Measurements from ENCODE around the gene IGFL1.
"Not testable (repeated sequence)": the region's sequence is repeated elsewhere in the genome, so short reads cannot be mapped to it uniquely, and the experiment has no call there.

Gene IGFL1

GRCh38 chr19:46270521-46271256, 41.1 kb downstream of the IGFL1 start:
- Histone ChIP-seq H3K27ac (peak overlapping the region; percentile 88), H3K36me3 (replicated peaks) (no peaks in the 10 kb centered on the region), H3K4me3 (ENCODE audit: low read depth, low read length) (no peak overlapping the region), H3K27me3 (replicated peaks) (peaks cover 7% of the 10 kb centered on the region)
- DNase-seq, result no peak
- no peak for TF ChIP-seq CTCF (IDR thresholded peaks at IDR 0.05; ENCODE audit: low read depth, low read length, missing control alignments)
- in situ Hi-C loops (cut with HindIII; ENCODE audit: low pct_ligation_motif_present, low sequenced_read_pairs), result no loop called here

GRCh38 chr19:46271481-46272197, 42.1 kb downstream of the IGFL1 start:
- Histone ChIP-seq H3K36me3 (replicated peaks) (no peaks in the 10 kb centered on the region), H3K27ac (peak overlapping the region; percentile 88), H3K27me3 (replicated peaks) (peaks cover 5% of the 10 kb centered on the region), H3K4me3 (ENCODE audit: low read depth, low read length) (no peak overlapping the region)
- peak; percentile 91 for DNase-seq
- in situ Hi-C loops (cut with HindIII; ENCODE audit: low pct_ligation_motif_present, low sequenced_read_pairs), result no loop called here
- TF ChIP-seq CTCF (IDR thresholded peaks at IDR 0.05; ENCODE audit: low read depth, low read length, missing control alignments), result no peak

- H3K36me3 ChIP-seq (replicated peaks); in situ Hi-C loops (cut with HindIII; ENCODE audit: low pct_ligation_motif_present, low sequenced_read_pairs); H3K4me3 ChIP-seq (ENCODE audit: low read depth, low read length); DNase-seq; H3K27me3 ChIP-seq (replicated peaks); H3K27ac ChIP-seq: not testable (repeated sequence)
Measured at GRCh38 chr19:46273931-46274330, 44.4 kb downstream of the IGFL1 start.

- DNase-seq, result no peak
- Histone ChIP-seq H3K27ac (no peak overlapping the region), H3K27me3 (replicated peaks) (no peaks in the 10 kb centered on the region), H3K4me3 (ENCODE audit: low read depth, low read length) (no peak overlapping the region), H3K36me3 (replicated peaks) (no peaks in the 10 kb centered on the region)
- in situ Hi-C loops (cut with HindIII; ENCODE audit: low pct_ligation_motif_present, low sequenced_read_pairs), result no loop called here
- no peak for TF ChIP-seq CTCF (IDR thresholded peaks at IDR 0.05; ENCODE audit: low read depth, low read length, missing control alignments)
Measured at GRCh38 chr19:46279177-46279576, 49.6 kb downstream of the IGFL1 start.
